ENCODE data around the gene GNA12.
"Not testable (repeated sequence)": the region's sequence is repeated elsewhere in the genome, so short reads cannot be mapped to it uniquely, and the experiment has no call there.

The GNA12 gene

GRCh38 chr7:2864999-2865670, 21.0 kb upstream of the GNA12 start:
- in situ Hi-C loops (cut with HindIII; ENCODE audit: low sequenced_read_pairs): loop anchor here (5.0 to 10.0 kb wide), 3 partner anchors 60 to 160 kb away; no protein-coding TSS in a partner anchor

GRCh38 chr7:2864204-2864985, 20.3 kb upstream of the GNA12 start:
- in situ Hi-C loops (cut with HindIII; ENCODE audit: low sequenced_read_pairs): loop anchor here (10.0 kb wide), 2 partner anchors 60 to 160 kb away; no protein-coding TSS in a partner anchor

GRCh38 chr7:2863461-2864066, 19.5 kb upstream of the GNA12 start:
- in situ Hi-C loops (cut with HindIII; ENCODE audit: low sequenced_read_pairs): loop anchor here (10.0 kb wide), 2 partner anchors 59 to 161 kb away; no protein-coding TSS in a partner anchor

GRCh38 chr7:2862831-2863361, 18.8 kb upstream of the GNA12 start:
- in situ Hi-C loops (cut with HindIII; ENCODE audit: low sequenced_read_pairs): loop anchor here (10.0 kb wide), 2 partner anchors 58 to 162 kb away; no protein-coding TSS in a partner anchor

- in situ Hi-C loops (cut with HindIII; ENCODE audit: low sequenced_read_pairs): loop anchor here (10.0 kb wide), 2 partner anchors 57 to 163 kb away; no protein-coding TSS in a partner anchor
These were observed 17.4 kb upstream of the GNA12 start for GRCh38 chr7:2861509-2861908.

- in situ Hi-C loops (cut with HindIII; ENCODE audit: low sequenced_read_pairs): loop anchor here (10.0 kb wide), 2 partner anchors 56 to 164 kb away; no protein-coding TSS in a partner anchor
These were observed 16.6 kb upstream of the GNA12 start for GRCh38 chr7:2860627-2861133.

GRCh38 chr7:2859952-2860351, 15.8 kb upstream of the GNA12 start:
- in situ Hi-C loops (cut with HindIII; ENCODE audit: low sequenced_read_pairs): loop anchor here (10.0 kb wide), 2 partner anchors 55 to 165 kb away; no protein-coding TSS in a partner anchor

- in situ Hi-C loops (cut with HindIII; ENCODE audit: low sequenced_read_pairs): no loop called here
These were observed 14.5 kb upstream of the GNA12 start for GRCh38 chr7:2858621-2859020.

GRCh38 chr7:2856388-2857169, 12.5 kb upstream of the GNA12 start:
- in situ Hi-C loops (cut with HindIII; ENCODE audit: low sequenced_read_pairs): no loop called here

GRCh38 chr7:2855386-2855785, 11.3 kb upstream of the GNA12 start:
- in situ Hi-C loops (cut with HindIII; ENCODE audit: low sequenced_read_pairs): no loop called here

- in situ Hi-C loops (cut with HindIII; ENCODE audit: low sequenced_read_pairs): not testable (repeated sequence)
These were observed 9.4 kb upstream of the GNA12 start for GRCh38 chr7:2853552-2853951.

GRCh38 chr7:2853147-2853546, 9.0 kb upstream of the GNA12 start:
- in situ Hi-C loops (cut with HindIII; ENCODE audit: low sequenced_read_pairs): no loop called here

GRCh38 chr7:2851497-2851896, 7.4 kb upstream of the GNA12 start:
- in situ Hi-C loops (cut with HindIII; ENCODE audit: low sequenced_read_pairs): no loop called here

GRCh38 chr7:2849941-2850766, 6.0 kb upstream of the GNA12 start:
- in situ Hi-C loops (cut with HindIII; ENCODE audit: low sequenced_read_pairs): no loop called here

GRCh38 chr7:2845034-2845592, 1.0 kb upstream of the GNA12 start:
- in situ Hi-C loops (cut with HindIII; ENCODE audit: low sequenced_read_pairs): no loop called here

GRCh38 chr7:2843711-2844152, 376 bp downstream of the GNA12 start:
- in situ Hi-C loops (cut with HindIII; ENCODE audit: low sequenced_read_pairs): no loop called here

- in situ Hi-C loops (cut with HindIII; ENCODE audit: low sequenced_read_pairs): no loop called here
These were observed 870 bp downstream of the GNA12 start for GRCh38 chr7:2843191-2843685.

GRCh38 chr7:2841907-2842306, 2.2 kb downstream of the GNA12 start:
- in situ Hi-C loops (cut with HindIII; ENCODE audit: low sequenced_read_pairs): no loop called here

- in situ Hi-C loops (cut with HindIII; ENCODE audit: low sequenced_read_pairs): no loop called here
These were observed 3.6 kb downstream of the GNA12 start for GRCh38 chr7:2840458-2840857.
